HG03139 (cell line): ENCODE data around the gene CRADD.
"Not testable (repeated sequence)": the region's sequence is repeated elsewhere in the genome, so short reads cannot be mapped to it uniquely, and the experiment has no call there.

Experiments
- ATAC-seq: cut with Tn5 transposase; IDR thresholded peaks from one replicate; pipeline ENCODE4 v1.9.1; 2021; ENCODE audit not compliant: unreplicated experiment

CRADD gene

DNA sequence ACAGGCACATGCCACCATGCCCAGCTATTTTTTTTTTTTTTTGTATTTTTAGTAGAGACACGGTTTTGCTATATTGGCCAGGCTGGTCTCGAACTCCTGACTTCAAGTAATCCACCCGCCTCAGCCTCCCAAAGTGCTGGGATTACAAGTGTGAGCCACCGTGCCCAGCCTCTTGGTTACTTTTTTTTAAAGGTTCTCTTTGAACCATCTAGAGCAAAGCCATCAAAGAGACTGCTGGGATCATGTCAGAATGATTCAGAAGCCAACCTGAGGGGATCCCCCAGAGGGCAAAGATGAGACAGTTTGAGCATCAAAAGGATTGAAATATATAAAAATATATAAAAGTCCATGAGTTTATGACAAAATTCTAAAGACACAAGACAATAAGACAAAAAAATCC, 103.7 kb downstream of the CRADD start:
- not testable (repeated sequence) for ATAC-seq

- ATAC-seq = not testable (repeated sequence)
Measured at GRCh38 chr12:93781961-93782360, 104.8 kb downstream of the CRADD start.

DNA sequence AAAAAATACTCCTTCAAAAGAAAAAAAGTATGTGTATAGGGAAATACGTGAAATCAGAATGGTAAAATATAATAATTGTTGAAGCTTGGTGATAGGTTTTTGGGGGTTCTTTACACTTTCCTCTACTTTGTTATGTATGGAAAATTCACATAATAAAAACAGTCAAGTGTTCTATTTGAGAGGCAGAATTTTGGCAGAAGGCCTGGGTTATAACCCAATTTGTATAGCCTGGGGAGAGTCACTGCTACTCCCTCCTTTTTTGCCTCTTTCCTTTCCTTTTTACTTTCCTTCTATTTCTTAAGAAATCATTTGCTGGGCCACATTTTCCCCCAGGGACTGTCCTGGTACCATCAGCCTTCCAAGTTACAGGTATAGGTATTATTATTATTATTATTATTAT, 105.7 kb downstream of the CRADD start:
- ATAC-seq = no peak

- no peak for ATAC-seq
Measured at GRCh38 chr12:93783832-93784231, 106.7 kb downstream of the CRADD start.

DNA sequence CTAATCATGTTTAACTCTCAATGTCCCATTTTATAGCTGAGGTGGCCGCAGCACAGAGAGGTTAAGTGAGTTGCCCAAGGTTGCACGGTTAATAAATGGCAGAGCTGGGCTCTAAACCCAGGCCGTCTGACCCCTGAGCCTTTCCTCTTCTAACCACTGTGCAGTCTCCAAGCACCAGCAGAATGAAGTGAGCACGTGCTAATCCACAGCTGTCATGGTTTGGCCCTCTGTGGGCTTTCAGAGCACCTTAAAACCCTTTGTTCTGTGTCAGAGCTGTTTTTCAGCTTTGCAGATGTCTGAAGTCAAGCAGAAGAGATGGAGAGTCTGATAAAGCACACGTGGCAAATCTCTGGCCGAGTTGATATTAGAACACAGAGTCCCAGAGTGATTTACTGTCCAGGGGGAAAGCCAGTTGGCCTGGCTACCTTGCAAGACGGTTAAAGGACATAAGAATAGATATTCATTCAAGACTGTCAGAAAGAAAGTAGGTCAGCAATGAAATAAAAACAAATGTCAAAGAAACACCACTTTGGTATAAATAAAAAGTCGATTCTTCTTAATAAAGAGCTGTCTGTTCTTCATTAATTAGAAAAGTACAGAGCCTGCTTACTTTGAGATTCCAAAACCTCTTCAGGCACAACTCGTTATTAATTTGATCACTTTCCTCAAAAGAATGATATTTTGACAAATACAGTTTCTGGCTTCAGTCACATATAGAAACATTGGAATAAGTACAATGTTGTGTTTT, 107.3 kb downstream of the CRADD start:
- no peak for ATAC-seq

DNA sequence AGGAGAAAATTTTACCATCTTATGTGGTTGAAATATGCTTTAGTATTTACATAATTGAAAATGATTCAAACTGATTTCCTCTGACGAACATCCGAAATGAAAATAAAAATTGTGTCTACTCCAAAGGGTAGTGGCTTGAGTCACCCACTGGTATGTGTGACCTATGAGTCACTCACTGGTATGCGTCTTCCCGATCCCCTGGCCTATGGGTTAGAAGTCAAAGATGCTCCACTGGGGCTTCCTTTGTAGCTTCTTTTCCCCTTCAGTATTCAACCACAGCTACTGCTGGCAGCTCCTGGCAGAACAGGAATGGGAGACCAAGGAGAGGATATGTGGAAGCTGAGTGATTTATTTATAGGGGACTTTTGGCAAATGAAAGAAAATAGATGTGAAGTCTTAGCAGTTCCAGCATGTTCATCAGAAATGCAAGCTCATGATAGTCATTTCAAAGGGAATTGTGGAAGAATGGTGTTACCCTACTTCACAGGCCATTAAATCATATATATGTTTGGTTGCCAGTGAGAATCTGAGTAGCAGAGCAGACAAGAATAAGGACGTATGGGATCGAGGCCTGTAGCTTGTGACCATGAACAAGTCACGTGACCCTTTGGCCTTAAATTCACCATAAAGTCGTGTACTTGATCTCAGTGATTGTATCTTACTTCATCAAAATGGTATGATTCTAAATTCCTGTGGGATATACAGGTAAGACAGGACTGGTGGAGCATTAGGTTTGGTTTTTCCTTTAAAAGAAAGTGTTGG, 108.3 kb downstream of the CRADD start:
- no peak for ATAC-seq

- no peak for ATAC-seq
Measured at GRCh38 chr12:93786656-93787397, 109.7 kb downstream of the CRADD start.

DNA sequence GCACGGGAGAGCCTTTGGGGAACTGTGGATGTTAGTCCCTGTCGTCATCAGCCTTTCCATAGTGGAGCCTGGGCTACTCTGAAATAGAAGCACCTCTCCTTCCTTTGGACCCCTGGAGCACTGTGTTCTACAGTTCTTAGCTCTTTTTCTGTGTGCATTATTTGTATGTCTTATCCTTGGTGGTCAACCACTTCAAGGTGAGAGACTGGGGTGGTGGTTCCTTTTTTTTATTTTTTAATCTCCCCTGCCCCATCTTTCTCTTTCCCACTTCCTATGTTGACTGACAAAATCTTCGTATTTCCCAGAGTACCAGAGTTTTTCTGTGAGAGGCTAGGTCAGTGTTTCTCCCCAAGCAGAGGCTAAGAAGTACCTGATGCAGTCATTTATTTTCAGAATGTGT, 111.7 kb downstream of the CRADD start:
- no peak for ATAC-seq

- no peak for ATAC-seq
Measured at GRCh38 chr12:93789767-93790166, 112.6 kb downstream of the CRADD start.

DNA sequence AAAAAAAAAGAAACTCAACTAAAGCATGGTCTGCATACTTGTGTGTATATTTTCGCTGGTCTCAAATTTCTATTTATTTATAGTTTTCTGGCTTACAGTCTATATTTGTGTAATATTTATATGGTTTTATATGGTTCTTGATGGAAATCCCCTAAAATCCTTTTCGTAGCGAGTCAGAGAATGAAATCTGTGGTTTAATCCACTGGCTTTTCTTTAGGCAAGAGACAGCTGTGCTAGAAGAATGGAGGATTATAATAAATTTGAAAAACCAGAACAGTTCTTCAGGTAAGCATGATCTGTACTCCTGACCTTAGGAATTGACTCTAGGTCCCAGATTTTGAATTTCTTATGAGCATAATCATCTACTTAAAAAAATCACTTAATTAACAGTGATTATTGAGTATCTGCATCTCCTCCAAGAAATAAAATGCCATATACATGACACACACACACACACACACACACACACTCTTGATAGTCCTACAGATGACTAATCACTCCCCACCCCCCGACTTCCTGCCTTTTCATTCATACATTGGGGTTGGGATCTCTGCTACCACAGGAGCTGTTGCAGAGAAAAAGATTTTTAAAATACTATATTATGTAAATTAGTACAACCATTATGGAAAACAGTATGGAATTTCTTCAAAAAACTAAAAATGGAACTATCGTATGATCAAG, 113.4 kb downstream of the CRADD start:
- ATAC-seq = no peak

DNA sequence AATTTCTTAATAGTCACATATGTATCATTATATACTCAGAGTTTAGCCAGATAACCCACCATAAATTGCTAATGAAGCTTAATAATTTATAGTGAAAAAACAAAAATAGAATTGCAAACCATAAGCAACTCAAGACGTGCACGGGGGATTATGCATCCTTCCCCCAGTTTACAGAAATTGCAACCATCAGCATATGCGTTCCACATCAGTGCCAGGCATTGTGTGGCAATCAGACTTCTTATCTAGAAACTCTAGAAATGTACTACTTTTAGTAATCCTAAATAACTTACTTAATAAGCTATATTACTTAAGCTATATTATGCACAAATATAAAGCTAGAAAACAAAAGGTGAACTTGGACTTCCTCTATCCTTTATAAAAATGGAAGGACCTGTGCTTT, 115.8 kb downstream of the CRADD start:
- no peak for ATAC-seq

- ATAC-seq = no peak
Measured at GRCh38 chr12:93793983-93794382, 116.8 kb downstream of the CRADD start.

DNA sequence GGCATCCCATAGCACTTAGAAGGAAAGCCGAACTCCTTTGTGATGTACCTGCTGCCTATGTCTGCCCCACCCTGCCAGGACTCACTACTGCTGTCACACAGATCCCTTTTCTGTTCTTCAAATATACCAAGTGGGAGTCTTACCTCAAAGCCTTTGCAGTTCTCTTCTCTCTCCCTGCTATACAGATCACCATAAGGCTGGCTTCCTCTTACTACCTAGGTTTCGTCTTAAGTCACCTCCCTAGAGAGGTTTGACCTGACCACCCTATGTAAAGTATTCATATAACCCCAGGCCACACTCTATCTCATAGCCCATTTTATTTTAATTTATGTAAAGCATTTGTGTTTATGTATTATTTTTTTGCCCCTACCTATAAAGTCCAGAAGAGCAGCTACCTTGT, 117.6 kb downstream of the CRADD start:
- ATAC-seq = no peak

DNA sequence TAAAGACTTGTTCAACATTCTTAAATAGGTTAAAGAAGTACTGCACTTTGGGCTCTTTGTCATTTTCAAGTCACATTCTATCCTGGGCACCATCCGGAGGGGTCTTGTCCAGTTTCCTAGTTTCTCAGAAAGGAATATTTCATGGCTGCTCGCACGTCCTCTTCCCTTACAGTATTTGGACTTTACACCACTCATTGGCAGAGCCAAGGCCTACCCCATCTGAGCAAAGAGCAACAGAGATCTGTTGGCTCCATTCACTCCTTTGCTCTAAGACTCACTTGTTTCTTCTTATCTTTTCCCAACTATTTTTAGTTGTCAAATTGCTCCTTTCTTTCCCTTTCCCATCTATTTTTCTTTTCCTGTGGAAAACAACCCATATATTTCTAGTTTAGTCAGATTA, 118.2 kb downstream of the CRADD start:
- no peak for ATAC-seq

DNA sequence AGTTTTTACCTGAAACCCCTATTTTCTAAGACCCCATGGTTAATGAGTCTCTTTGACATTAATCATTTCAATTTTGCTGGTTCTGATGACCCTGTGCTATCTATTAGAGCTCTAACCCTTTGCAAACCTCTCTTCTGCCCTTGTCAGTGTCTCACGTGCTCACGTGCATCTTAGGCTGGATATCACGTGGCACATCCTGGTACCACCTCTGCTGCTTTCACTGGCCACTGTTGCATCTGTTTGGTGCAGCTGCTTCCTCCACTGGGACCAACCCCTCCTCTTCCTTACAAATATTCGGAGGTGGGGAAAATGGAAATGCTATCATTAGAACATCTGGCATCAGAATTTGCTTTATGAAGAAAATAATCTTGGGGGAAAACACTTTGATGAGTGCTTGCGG, 119.6 kb downstream of the CRADD start:
- no peak for ATAC-seq

GRCh38 chr12:93798279-93799151, 121.3 kb downstream of the CRADD start:
- no peak for ATAC-seq

DNA sequence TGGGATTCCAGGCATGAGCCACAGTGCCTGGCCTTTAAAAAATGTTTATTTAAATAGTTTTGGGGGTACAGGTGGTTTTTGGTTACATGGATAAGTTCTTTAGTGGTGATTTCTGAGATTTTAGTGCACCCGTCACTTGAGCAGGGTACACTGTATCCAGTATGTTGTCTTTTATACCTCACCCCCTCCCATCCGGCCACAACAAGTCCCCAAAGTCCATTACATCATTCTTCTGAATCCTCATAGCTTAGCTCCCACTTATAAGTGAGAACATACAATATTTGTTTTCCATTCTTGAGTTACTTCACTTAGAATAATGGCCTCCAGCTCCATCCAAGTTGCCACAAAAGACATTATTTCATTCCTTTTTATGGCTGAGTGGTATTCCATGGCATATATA, 124.5 kb downstream of the CRADD start:
- not testable (repeated sequence) for ATAC-seq

DNA sequence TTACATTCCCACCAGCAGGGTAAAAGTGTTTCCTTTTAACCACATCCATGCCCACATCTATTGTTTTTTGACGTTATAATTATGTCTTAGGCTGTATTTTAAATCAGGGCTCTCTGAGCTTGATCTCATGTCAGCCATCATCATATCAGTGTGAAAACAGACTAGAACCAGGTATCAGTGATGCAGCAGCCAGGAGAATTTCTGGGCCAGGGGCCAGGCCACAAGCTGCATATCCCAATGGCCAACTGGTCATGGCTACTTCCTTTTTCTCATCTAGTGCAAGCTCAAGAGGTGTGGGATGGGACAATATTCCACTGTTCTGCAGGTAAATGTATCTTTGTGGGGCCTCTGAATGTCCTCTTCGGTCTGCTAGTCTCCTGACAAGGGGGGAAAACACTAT, 125.1 kb downstream of the CRADD start:
- ATAC-seq = no peak

DNA sequence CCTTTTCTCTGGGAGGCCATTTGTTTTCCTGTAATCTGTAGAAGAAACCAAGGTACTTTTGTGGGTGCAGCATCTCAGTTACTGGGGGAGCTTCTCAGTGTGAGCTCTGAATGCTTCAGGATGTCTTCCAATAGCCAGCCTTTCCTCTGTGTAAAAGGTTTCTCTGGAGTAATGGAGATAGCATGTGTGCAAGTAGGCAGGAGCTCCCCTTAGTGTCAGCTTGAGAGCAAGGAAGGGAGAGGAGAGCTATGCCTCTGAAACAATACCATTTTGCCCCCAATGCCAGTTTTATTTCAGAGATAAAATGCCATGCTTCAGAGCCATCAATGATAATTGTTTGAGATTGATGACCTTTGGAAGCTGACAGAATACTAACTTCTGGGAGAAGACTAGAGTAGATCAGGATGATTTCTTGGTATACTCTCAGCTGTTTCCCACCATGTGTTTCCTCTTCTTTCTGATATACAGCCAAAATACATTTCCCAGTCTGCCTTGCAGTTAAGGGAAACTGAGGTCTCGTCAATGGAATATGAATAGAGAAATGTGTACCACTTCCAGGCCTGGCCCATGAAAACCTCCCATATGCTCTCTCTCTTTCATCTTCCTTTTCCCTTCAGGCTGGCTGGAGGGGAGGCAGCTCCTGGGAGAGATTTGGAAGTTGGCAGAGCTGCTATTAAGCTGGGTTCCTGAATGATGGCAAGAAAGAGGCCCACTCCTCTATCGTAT, 125.7 kb downstream of the CRADD start:
- ATAC-seq = no peak

GRCh38 chr12:93803424-93803807, 126.2 kb downstream of the CRADD start:
- ATAC-seq = no peak
